Adrenal gland (tissue), 12 donors: ENCODE data around the gene CLC. TPM values are rescaled to one million over a fixed set of nuclear protein-coding genes. Genes with fewer than 3 reads are reported as not detected.

ENCODE experiments used
- DNase-seq, 7 donors: peaks; one replicate each; pipeline ENCODE4 v3.0.0-alpha.2; 2019 to 2020
- H3K27ac ChIP-seq, 5 donors: fragments of 200-600 bp; sonication (generic) in 4 of 5; 1 replicate in 3 of 5; 2 replicates in 2 of 5; pipeline versions ENCODE4 v1.5.1 to v1.8.0; 2016 to 2020; ENCODE audit warnings: mild to moderate bottlenecking in 1 of 5
- H3K27me3 ChIP-seq: fragments of 200-600 bp; 2 replicates; pipeline ENCODE4 v1.8.0; 2021
- H3K36me3 ChIP-seq, 2 donors: fragments of 200-600 bp; replicated peaks in 1 of 2; 1 replicate in 1 of 2; 2 replicates in 1 of 2; pipeline versions ENCODE4 v1.5.1 to v1.8.0; 2018 to 2022
- H3K4me1 ChIP-seq, 2 donors: fragments of 200-600 bp; replicated peaks in 1 of 2; 1 replicate in 1 of 2; 2 replicates in 1 of 2; pipeline versions ENCODE4 v1.5.1 to v1.8.0; 2018 to 2021
- H3K4me3 ChIP-seq, 4 donors: fragments of 200-600 bp; sonication (generic) in 3 of 4; one replicate each; pipeline ENCODE4 v1.5.1; 2016 to 2018
- H3K9me3 ChIP-seq, 3 donors: fragments of 200-600 bp; sonication (generic) in 1 of 3; replicated peaks in 1 of 3; 1 replicate in 2 of 3; 2 replicates in 1 of 3; pipeline versions ENCODE4 v1.5.1 to v1.8.0; 2016 to 2021
- CTCF ChIP-seq, 6 experiments: fragments of 450-650 bp in 4 of 6; fragments of 200-600 bp in 2 of 6; sonication (generic) in 1 of 6; IDR thresholded peaks; 1 replicate in 5 of 6; 2 replicates in 1 of 6; pipeline versions ENCODE4 v1.5.1 to v1.8.0; 2016 to 2021; ENCODE audit warnings: antibody characterized with exemption in 6 of 6, mild to moderate bottlenecking in 2 of 6, moderate library complexity in 1 of 6
- POLR2A ChIP-seq, 2 donors: fragments of 450-650 bp; IDR thresholded peaks; one replicate each; pipeline ENCODE4 v1.6.1; 2017; ENCODE audit warnings: antibody characterized with exemption in 2 of 2, mild to moderate bottlenecking in 2 of 2, moderate library complexity in 1 of 2
- WGBS, 4 donors: extraction: QIAGEN DNeasy Blood & Tissue Kit in 2 of 4; methylation state at CpG; one replicate each; pipeline versions ENCODE4 v1.1.5 to v1.1.7; 2013 to 2017; 5-methylcytosine and 5-hydroxymethylcytosine counted together
- intact Hi-C, 2 donors: fragments of 100-400 bp; cut with DNase I; formaldehyde crosslinking; loops; one replicate each; pipeline versions ENCODE4 v1.14.1 to v1.15.0; 2022 to 2023
- polyA plus RNA-seq, 3 donors: library from polyadenylated mRNA; stranded (reverse); fragments of 200-250 nt in 2 of 3; fragments of 350-450 nt in 1 of 3; fragmentation: Illumina TruSeq in 1 of 3; extraction: RNeasy Lipid Tissue Mini Kit (QIAGEN cat#74804) in 1 of 3; gene quantifications; one replicate each; pipeline ENCODE4 v1.2.3, GENCODE V29; 2013 to 2014
- small RNA-seq, 2 donors: library from RNA; depleted of rRNA; stranded (forward); fragments of <200 nt; gene quantifications; one replicate each; pipeline ENCODE3, GENCODE V24; 2016
- total RNA-seq, 9 donors: library from RNA; depleted of rRNA in 4 of 9; stranded (reverse); fragments of >200 nt in 4 of 9; fragments of 120-200 nt in 1 of 9; fragmentation: NEBNext Ultra II Directional in 1 of 9; extraction: Animal tissue kit (Norgen Biotek cat#: 25700) in 1 of 9; gene quantifications; one replicate each; pipeline versions ENCODE4 v1.1.0 to v1.2.4, GENCODE V29; 2013 to 2023
- donor health status: healthy with polysubstance abuse.
- donor health status: Bipolar disorder and iron deficiency.
- donor health status: DM: yes; HTN: yes; CAD: no.
- donor health status: DM: no; HTN: no; CAD: no.
- donor health status: DM: no; HTN: no; CAD: no.
- donor health status: DM: yes; HTN: yes; CAD: no.

Gene CLC
- total and polyA plus RNA-seq, 12 donors: 0.66 to 3.7 TPM; not detected in 10

GRCh38 chr19:39681416-39681815 lies 56.4 kb downstream of the CLC start:
- Histone ChIP-seq H3K9me3 (no peaks in the 10 kb centered on the region), H3K27me3 (no peaks in the 10 kb centered on the region), H3K4me1 (no peaks in the 10 kb centered on the region), H3K27ac (no peak overlapping the region), H3K4me3 (no peak overlapping the region), H3K36me3 (no peaks in the 10 kb centered on the region)
- 86 to 94% (median 89%) methylated on average over 4 to 5 of the region's 5 CpGs for WGBS, 4 donors
- TF ChIP-seq POLR2A (IDR thresholded peaks at IDR 0.05): no peak
- TF ChIP-seq CTCF (IDR thresholded peaks at IDR 0.05): no peak
- intact Hi-C loops: no loop called here
- DNase-seq: no peak

Small RNA genes within 50 kb of the gene (small RNA-seq; reads per million reads assigned to genes)
- 0 reads per million in 2 donors for gene RPS29P27

Other genes starting within 250 kb of the CLC start
- under 1 TPM in 1 of 9 donors, not detected in 8; 0.17 TPM for gene DLL3, start 239.1 kb downstream of the CLC start, total RNA-seq
- under 1 TPM in 1 of 3 donors, not detected in 2; 0.10 TPM for gene DLL3, start 239.1 kb downstream of the CLC start, polyA plus RNA-seq
- gene SELENOV, start 222.9 kb downstream of the CLC start, total RNA-seq: not detected
- gene SELENOV, start 222.9 kb downstream of the CLC start, polyA plus RNA-seq: not detected
- gene EID2B, start 205.2 kb downstream of the CLC start, total RNA-seq: 1 to 10 TPM; 1.6 to 6.7 (median 3.8) TPM
- gene EID2B, start 205.2 kb downstream of the CLC start, polyA plus RNA-seq: 1 to 10 TPM; 2.7 to 4.3 (median 3.8) TPM
- gene EID2, start 197.9 kb downstream of the CLC start, total RNA-seq: 10 to 100 TPM; 13.9 to 32.9 (median 25.3) TPM
- gene EID2, start 197.9 kb downstream of the CLC start, polyA plus RNA-seq: 10 to 100 TPM; 19.2 to 31.7 (median 27.8) TPM
- gene LGALS13, start 135.5 kb downstream of the CLC start, total RNA-seq: not detected
- gene LGALS13, start 135.5 kb downstream of the CLC start, polyA plus RNA-seq: not detected
- 1 to 10 TPM in 1 of 9 donors, not detected in 8; 1.4 TPM for gene LGALS16, start 82.1 kb downstream of the CLC start, total RNA-seq
- gene LGALS16, start 82.1 kb downstream of the CLC start, polyA plus RNA-seq: not detected
- gene LGALS14, start 33.5 kb downstream of the CLC start, total RNA-seq: 1 to 10 TPM in 1 of 9 donors, not detected in 8; 2.2 TPM
- not detected for gene LGALS14, start 33.5 kb downstream of the CLC start, polyA plus RNA-seq
- gene LEUTX, start 40.8 kb upstream of the CLC start, total RNA-seq: not detected
- not detected for gene LEUTX, start 40.8 kb upstream of the CLC start, polyA plus RNA-seq
- gene DYRK1B, start 96.1 kb upstream of the CLC start, total RNA-seq: 10 to 100 TPM in 7 of 9 donors, 1 to 10 TPM in 2; 7.8 to 51.0 (median 25.5) TPM
- 10 to 100 TPM; 18.7 to 66.6 (median 30.2) TPM for gene DYRK1B, start 96.1 kb upstream of the CLC start, polyA plus RNA-seq
- 100 to 1,000 TPM in 5 of 9 donors, 10 to 100 TPM in 4; 52.4 to 196 (median 101) TPM for gene FBL, start 108.3 kb upstream of the CLC start, total RNA-seq
- gene FBL, start 108.3 kb upstream of the CLC start, polyA plus RNA-seq: 100 to 1,000 TPM; 101 to 228 (median 214) TPM
- 100 to 1,000 TPM in 5 of 9 donors, 10 to 100 TPM in 3, 1 to 10 TPM in 1; 1.6 to 785 (median 156) TPM for gene FCGBP, start 196.6 kb upstream of the CLC start, total RNA-seq
- gene FCGBP, start 196.6 kb upstream of the CLC start, polyA plus RNA-seq: 1 to 10 TPM; 3.8 to 7.2 (median 4.4) TPM
- 100 to 1,000 TPM in 6 of 9 donors, 10 to 100 TPM in 3; 56.3 to 191 (median 107) TPM for gene PSMC4, start 233.1 kb upstream of the CLC start, total RNA-seq
- 100 to 1,000 TPM in 2 of 3 donors, 10 to 100 TPM in 1; 94.7 to 178 (median 119) TPM for gene PSMC4, start 233.1 kb upstream of the CLC start, polyA plus RNA-seq